AG10803 (cell line): ENCODE measurements around the gene CPXM1.

ENCODE experiments used
- DNase-seq: peaks from one replicate; pipeline ENCODE4 v3.0.0; 2010; ENCODE audit warnings: low read depth
- H3K4me3 ChIP-seq: 2 replicates; pipeline ENCODE4 v1.5.1; 2011; ENCODE audit warnings: mild to moderate bottlenecking, low read length, control low read depth
- CTCF ChIP-seq: conservative IDR thresholded peaks from 2 replicates; pipeline ENCODE4 v1.5.1; 2011; ENCODE audit warnings: mild to moderate bottlenecking, low read length, control low read depth, inconsistent platforms

The CPXM1 gene

GRCh38 chr20:2747676-2748235, 52.7 kb downstream of the CPXM1 start:
- TF ChIP-seq CTCF, result no peak
- no peak overlapping the region for H3K4me3 ChIP-seq
- no peak for DNase-seq

- no peak overlapping the region for H3K4me3 ChIP-seq
- DNase-seq, result no peak
- no peak for TF ChIP-seq CTCF
These were observed 53.7 kb downstream of the CPXM1 start for GRCh38 chr20:2746636-2747265.

GRCh38 chr20:2745936-2746635, 54.3 kb downstream of the CPXM1 start:
- H3K4me3 ChIP-seq, result no peak overlapping the region
- no peak for DNase-seq
- no peak for TF ChIP-seq CTCF

- H3K4me3 ChIP-seq, result no peak overlapping the region
- no peak for TF ChIP-seq CTCF
- no peak for DNase-seq
These were observed 55.1 kb downstream of the CPXM1 start for GRCh38 chr20:2745060-2745910.
